K562 (cell line): ENCODE measurements around the gene GATA2. TPM values are rescaled to one million over a fixed set of nuclear protein-coding genes. Genes with fewer than 3 reads are reported as not detected.

Source experiments
- CBFA2T3 ChIP-seq: fragments of 450-650 bp; IDR thresholded peaks from 2 replicates; pipeline ENCODE4 v1.6.1; 2017
- CCNT2 ChIP-seq: IDR thresholded peaks from 2 replicates; pipeline ENCODE4 v1.6.1; 2011; ENCODE audit warnings: borderline replicate concordance, low read depth, mild to moderate bottlenecking, moderate library complexity, mixed read lengths, low read length; ENCODE audit not compliant: insufficient read length; ENCODE audit errors: extremely low read depth
- ESRRA ChIP-seq: fragments of 450-650 bp; IDR thresholded peaks from 2 replicates; pipeline ENCODE4 v1.6.1; 2014; ENCODE audit warnings: low read depth, mild to moderate bottlenecking, moderate library complexity, borderline replicate concordance
- HMGN3 ChIP-seq: IDR thresholded peaks from 2 replicates; pipeline ENCODE4 v1.6.1; 2011; ENCODE audit warnings: borderline replicate concordance, low read depth, mild to moderate bottlenecking, mixed read lengths, low read length; ENCODE audit not compliant: insufficient read length; ENCODE audit errors: extremely low read depth
- KAT2B ChIP-seq: IDR thresholded peaks from one replicate; pipeline ENCODE4 v1.6.1; 2012; ENCODE audit warnings: low read depth, mild to moderate bottlenecking, control low read depth, inconsistent platforms, low read length, moderate library complexity
- KLF6 ChIP-seq: fragments of 250-450 bp; sonication (Bioruptor Pico); IDR thresholded peaks from 2 replicates; pipeline ENCODE4 v1.4.0; 2020; ENCODE audit warnings: mild to moderate bottlenecking, moderate library complexity, borderline replicate concordance
- MEF2A ChIP-seq: IDR thresholded peaks from 2 replicates; pipeline ENCODE4 v1.6.1; 2011; ENCODE audit warnings: low read depth, mild to moderate bottlenecking, low read length, moderate library complexity; ENCODE audit not compliant: control insufficient read depth
- MXI1 ChIP-seq: IDR thresholded peaks from 2 replicates; pipeline ENCODE4 v1.6.1; 2011; ENCODE audit warnings: low read depth, mild to moderate bottlenecking, improper control_type of control experiment, low read length
- SMAD4 ChIP-seq: fragments of 250-450 bp; sonication (Bioruptor Pico); conservative IDR thresholded peaks from 2 replicates; pipeline ENCODE4 v1.8.0; 2021; ENCODE audit warnings: inconsistent platforms, mild to moderate bottlenecking, moderate library complexity
- SMARCA4 ChIP-seq: fragments of 450-650 bp; IDR thresholded peaks from 2 replicates; pipeline ENCODE4 v1.6.1; 2016
- SMARCA5 ChIP-seq: fragments of 450-650 bp; IDR thresholded peaks from 2 replicates; pipeline ENCODE4 v1.6.1; 2016
- TAF7 ChIP-seq: fragments of 450-650 bp; IDR thresholded peaks from 2 replicates; pipeline ENCODE4 v1.6.1; 2016; ENCODE audit warnings: missing genetic modification characterization, missing compliant biosample characterization
- ZBED1 ChIP-seq: IDR thresholded peaks from 2 replicates; pipeline ENCODE4 v1.6.1; 2014
- ZBTB11 ChIP-seq, 3 experiments: fragments of 200-800 bp in 1 of 3; fragments of 250-450 bp in 1 of 3; fragments of 450-650 bp in 1 of 3; sonication (Bioruptor Pico) in 1 of 3; sonication (Bioruptor generic) in 1 of 3; formaldehyde crosslinking in 1 of 3; IDR thresholded peaks; 2 replicates each; pipeline versions ENCODE4 v1.6.1 to v1.8.0; 2016 to 2022; ENCODE audit warnings: mild to moderate bottlenecking in 2 of 3, missing genetic modification characterization in 2 of 3, missing compliant biosample characterization in 1 of 3, moderate library complexity in 1 of 3
- ZFX ChIP-seq: sonication (generic); formaldehyde crosslinking; IDR thresholded peaks from 2 replicates; pipeline ENCODE4 v1.8.0; 2022; ENCODE audit warnings: mild to moderate bottlenecking, missing genetic modification reagents, moderate library complexity
- ZNF436 ChIP-seq: fragments of 250-450, 450-650 bp; sonication (Bioruptor Pico); formaldehyde crosslinking; IDR thresholded peaks from 2 replicates; pipeline ENCODE4 v1.7.0; 2020; ENCODE audit warnings: mild to moderate bottlenecking
- ZNF668 ChIP-seq: fragments of 250-450 bp; sonication (Bioruptor Pico); IDR thresholded peaks from 2 replicates; pipeline ENCODE4 v1.8.0; 2022; ENCODE audit warnings: mild to moderate bottlenecking, inconsistent platforms
- polyA plus RNA-seq, 8 experiments: library from polyadenylated mRNA; depleted of rRNA in 4 of 8; stranded (reverse) in 5 of 8; unstranded in 3 of 8; fragments of >200 nt; fragmentation: Nextera tagmentation in 2 of 8; fragmentation: Illumina TruSeq in 1 of 8; extraction: Ambion mirVana in 2 of 8; extraction: Trizol in 1 of 8; gene quantifications; 2 replicates each; pipeline versions ENCODE4 v1.2.1 to v1.2.3, GENCODE V29; 2011 to 2014; ENCODE audit warnings: inconsistent platforms in 1 of 8, missing spikeins in 1 of 8
- total RNA-seq, 7 experiments: library from RNA; depleted of rRNA in 6 of 7; stranded (reverse); fragments of >200 nt in 6 of 7; fragmentation: Illumina TruSeq in 2 of 7; extraction: Trizol in 2 of 7; gene quantifications; 2 replicates each; pipeline versions ENCODE4 v1.2.1 to v1.2.3, GENCODE V29; 2011 to 2021; ENCODE audit warnings: low replicate concordance in 1 of 7
- TF ChIP-seq, protein P1 (sequence below): sonication (generic); formaldehyde crosslinking; IDR thresholded peaks from 2 replicates; pipeline ENCODE4 v1.8.0; 2022; ENCODE audit warnings: mild to moderate bottlenecking, missing genetic modification reagents, borderline replicate concordance
- TF ChIP-seq, protein P2 (sequence below), 2 experiments: IDR thresholded peaks in 1 of 2; conservative IDR thresholded peaks in 1 of 2; 2 replicates each; pipeline ENCODE4 v1.6.1; 2016; ENCODE audit warnings: low read depth in 2 of 2, mild to moderate bottlenecking in 1 of 2, missing compliant biosample characterization in 1 of 2, missing genetic modification characterization in 1 of 2, moderate library complexity in 1 of 2

Gene GATA2
- total and polyA plus RNA-seq, 9 of the 15 experiments (the other 6 are each of a cell fraction or from before 2014, with no cell fraction given) = 8.5 to 218 (median 50.8) TPM

GRCh38 chr3:128496602-128497304 is 3.8 kb upstream of the GATA2 start (continued):
- TF ChIP-seq, protein P1, sequence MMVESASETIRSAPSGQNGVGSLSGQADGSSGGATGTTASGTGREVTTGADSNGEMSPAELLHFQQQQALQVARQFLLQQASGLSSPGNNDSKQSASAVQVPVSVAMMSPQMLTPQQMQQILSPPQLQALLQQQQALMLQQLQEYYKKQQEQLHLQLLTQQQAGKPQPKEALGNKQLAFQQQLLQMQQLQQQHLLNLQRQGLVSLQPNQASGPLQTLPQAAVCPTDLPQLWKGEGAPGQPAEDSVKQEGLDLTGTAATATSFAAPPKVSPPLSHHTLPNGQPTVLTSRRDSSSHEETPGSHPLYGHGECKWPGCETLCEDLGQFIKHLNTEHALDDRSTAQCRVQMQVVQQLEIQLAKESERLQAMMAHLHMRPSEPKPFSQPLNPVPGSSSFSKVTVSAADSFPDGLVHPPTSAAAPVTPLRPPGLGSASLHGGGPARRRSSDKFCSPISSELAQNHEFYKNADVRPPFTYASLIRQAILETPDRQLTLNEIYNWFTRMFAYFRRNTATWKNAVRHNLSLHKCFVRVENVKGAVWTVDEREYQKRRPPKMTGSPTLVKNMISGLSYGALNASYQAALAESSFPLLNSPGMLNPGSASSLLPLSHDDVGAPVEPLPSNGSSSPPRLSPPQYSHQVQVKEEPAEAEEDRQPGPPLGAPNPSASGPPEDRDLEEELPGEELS = peak; percentile 88; the same call in 1 of the 2 replicates
- TF ChIP-seq SMAD4 (CRISPR knock-in tag) (0 out of 2 replicates have a peak, but pooled peaks have one; percentile 50), ZNF436 (CRISPR knock-in tag) (no peak), SMARCA4 (peak; percentile 9; the same call in 1 of the 2 replicates), KLF6 (0 out of 2 replicates have a peak, but pooled peaks have one; percentile 48), CCNT2 (peak; percentile 88), SMARCA5 (no peak), MXI1 (no peak), ESRRA (peak; percentile 19; the same call in 1 of the 2 replicates), HMGN3 (peak; percentile 68), TAF7 (no peak), KAT2B (no peak), ZBED1 (0 out of 2 replicates have a peak, but pooled peaks have one; percentile 26), ZBTB11 (CRISPR knock-in tag; IDR thresholded peaks at IDR 0.05) (peak in 1 of 3 experiments; percentile 82; a peak in 2 of 6 replicates), CBFA2T3 (peak; percentile 73), MEF2A (no peak), ZFX (CRISPR knock-in tag) (peak; percentile 43; the same call in 1 of the 2 replicates), ZNF668 (peak; percentile 57; the same call in 1 of the 2 replicates)
- TF ChIP-seq, protein P2, sequence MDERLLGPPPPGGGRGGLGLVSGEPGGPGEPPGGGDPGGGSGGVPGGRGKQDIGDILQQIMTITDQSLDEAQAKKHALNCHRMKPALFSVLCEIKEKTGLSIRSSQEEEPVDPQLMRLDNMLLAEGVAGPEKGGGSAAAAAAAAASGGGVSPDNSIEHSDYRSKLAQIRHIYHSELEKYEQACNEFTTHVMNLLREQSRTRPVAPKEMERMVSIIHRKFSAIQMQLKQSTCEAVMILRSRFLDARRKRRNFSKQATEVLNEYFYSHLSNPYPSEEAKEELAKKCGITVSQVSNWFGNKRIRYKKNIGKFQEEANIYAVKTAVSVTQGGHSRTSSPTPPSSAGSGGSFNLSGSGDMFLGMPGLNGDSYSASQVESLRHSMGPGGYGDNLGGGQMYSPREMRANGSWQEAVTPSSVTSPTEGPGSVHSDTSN (CRISPR knock-in tag; IDR thresholded peaks at IDR 0.05; ENCODE audit: low read depth) = no peak
- TF ChIP-seq, protein P2 (tag; conservative IDR thresholded peaks at IDR 0.05; ENCODE audit: low read depth) = no peak
